Measurements from ENCODE around the gene FUT8.
"Not testable (repeated sequence)": the region's sequence is repeated elsewhere in the genome, so short reads cannot be mapped to it uniquely, and the experiment has no call there.

FUT8 gene

DNA sequence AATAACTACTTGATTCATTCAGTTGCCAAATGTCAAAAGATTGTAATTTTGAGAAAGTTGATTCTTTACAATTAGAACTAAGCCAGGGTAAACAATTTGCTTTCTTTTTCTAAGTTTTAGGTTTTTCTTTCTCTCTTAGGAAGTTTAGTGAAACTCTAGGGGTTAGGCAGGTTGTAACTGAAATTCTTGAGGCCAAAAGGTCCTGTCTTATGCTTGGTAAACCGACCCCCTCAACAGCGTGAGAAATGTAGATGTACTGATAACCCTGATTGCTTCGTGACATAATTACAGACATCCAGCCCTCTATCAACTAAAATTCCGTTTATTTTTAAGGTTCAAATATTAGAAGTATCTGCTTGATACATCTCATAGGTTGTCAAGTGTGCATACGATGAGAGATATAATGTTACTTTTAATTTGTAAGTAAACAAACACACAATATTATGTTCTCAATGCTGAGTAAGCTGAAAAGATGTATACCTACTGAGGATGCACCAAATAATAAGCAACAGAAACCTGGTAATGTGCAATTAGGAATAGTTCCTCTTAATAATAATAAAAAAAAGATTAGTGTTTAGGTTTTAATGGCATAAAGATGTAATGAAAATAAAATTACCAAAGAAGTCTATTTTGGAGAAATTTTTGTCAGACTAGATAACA, 7.2 kb downstream of the FUT8 start:
- DNase-seq, result no peak

DNA sequence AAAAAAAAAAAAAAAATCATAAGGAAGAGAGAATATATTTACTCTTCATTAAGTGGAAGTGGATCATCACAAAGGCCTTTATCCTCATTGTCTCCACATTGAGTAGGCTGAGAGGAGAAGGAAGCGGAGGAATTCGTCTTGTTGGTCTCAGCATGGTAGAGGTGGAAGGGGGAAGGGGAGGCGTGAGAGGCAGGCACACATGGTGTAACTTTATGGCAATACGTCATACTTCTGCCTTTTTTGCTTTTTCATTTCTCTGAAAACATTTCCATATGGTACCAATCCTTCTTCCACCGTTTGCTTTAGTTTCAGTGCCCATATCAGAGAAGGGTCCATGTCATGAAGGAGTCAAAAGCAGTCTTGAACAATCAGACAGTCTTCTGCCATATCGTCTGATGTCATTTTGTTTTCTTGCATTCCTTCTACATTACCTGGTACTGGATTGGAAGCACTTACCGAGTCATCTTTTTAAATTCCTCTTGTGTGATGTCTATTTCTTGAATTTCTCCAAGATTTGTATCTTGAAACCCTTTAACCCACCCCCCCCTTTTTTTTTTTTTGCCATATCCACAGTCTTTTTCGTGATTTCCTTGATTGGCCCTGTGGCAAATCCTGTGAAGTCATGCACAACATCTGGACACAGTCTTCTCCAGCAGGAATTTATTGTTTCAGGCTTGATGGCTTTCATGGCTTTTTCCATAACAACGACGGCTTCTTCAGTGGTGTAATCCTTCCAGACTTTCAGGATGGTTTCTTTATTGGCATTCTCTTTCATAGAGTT, 8.9 kb downstream of the FUT8 start:
- DNase-seq, result no peak

DNA sequence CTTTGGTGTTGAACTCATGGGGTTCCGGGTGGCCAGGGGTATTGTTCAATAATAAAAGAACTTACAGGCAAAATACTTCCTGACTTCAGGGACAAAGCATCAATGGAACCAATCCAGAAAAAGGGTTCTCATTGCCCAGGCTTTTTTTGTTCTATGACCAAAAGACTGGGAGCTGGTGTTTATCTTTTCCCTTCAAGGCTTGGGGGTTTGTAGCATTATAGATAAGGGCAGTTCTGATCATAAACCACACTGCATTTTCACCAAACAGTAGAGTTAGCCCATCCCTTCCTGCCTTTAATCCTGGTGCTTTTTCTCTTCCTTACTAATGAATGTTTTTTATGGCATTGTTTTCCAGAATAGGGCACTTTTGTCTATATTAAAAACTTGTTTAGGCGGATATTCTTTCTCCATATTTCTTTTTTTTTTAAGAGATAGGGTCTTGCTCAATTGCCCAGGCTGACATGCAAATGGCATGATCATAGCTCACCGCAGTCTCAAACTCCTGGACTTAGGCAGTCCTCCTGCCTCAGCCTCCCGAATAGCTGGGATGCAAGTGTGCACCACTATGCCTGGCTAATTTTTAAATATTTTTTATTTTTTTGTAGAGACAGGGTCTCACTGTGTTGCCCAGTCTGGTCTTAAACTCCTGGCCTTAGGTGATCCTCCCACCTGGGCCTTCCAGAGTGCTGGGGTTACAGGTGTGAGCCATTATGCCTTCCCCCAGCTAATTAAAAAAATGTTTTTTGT, 9.7 kb downstream of the FUT8 start:
- DNase-seq, result no peak

DNA sequence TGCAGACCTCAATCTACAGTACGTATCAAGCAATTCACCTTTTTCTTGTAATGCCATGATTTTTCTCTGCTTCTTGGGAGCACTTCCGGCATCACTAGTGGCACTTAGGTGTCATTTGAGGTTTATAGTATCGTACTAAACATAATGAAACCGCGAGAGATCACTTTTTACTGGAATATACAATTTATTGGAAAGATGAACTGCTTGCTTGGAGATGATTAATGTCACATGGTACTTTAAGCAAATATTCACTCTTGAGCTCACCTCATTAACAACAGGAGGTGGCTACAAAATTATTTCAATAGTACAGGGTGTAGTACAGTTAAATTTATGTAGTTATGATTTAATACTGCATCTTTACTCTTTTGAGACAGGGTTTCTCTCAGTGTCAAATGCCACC, 11.5 kb downstream of the FUT8 start:
- peak; percentile 50 for DNase-seq

DNA sequence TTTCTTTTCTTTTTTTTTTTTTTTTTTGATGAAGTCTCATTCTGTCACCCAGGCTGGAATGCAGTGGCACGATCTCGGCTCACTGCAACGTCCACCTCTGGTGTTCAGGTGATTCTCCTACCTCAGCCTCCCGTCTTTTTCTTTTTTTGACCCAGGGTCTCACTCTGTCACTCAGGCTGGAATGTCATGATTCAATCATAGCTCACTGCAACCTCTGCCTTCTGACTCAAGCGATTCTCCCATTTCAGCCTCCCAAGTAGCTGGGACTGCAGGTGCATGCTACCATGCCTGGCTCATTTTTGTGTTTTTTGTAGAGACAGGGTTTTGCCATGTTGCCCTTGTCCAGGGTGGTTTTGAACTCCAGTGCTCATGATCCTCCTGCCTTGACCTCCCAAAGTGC, 12.0 kb downstream of the FUT8 start:
- no peak for DNase-seq

DNA sequence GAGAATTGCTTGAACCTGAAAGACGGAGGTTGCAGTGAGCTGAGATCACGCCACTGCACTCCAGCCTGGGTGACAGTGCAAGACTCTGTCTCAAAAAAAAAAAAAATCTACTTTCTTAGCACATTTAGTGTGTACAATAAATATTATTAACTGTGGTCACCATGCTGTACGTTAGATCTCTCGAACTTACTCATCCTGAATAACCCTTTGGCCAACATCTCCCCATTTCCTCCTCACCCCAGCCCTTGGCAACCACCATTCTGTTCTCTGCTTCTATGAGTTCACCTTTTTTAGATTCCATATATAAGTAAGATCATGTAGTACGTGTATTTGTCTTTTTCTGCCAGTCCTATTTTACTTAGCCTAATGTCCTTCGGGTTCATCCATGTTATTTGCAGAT, 13.4 kb downstream of the FUT8 start:
- DNase-seq, result no peak

DNA sequence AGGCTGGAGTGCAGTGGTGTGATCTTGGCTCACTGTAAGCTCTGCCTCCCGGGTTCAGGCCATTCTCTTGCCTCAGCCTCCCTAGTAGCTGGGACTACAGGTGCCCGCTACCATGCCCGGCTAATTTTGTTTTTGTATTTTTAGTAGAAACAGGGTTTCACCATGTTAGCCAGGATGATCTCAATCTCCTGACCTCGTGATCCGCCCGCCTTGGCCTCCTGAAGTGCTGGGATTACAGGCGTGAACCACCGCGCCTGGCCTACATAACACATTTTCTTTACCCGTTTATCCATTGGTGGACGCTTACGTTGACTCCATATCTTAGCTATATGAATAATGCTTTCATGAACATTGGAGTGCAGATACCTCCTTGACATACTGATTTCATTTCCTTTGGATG, 14.4 kb downstream of the FUT8 start:
- DNase-seq, result not testable (repeated sequence)

DNA sequence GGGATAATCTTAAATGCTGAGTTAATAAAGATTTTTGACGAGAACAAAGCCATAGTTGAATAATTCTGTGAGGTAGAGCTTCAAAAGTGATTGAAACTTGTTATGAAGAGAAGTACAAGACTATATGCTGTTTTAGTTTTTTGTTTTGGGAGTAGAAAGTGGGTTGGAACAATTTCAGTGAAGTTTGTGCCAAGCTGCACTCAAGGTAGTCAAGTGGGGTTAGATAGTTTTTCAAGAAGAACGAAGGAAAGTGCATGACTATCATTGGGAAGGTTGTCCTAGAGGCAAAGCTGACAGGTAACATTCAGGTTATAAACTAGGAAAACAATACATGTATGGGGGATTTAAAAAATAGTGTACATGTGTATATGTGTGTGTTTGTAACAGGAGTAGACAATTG, 16.2 kb downstream of the FUT8 start:
- DNase-seq, result no peak

DNA sequence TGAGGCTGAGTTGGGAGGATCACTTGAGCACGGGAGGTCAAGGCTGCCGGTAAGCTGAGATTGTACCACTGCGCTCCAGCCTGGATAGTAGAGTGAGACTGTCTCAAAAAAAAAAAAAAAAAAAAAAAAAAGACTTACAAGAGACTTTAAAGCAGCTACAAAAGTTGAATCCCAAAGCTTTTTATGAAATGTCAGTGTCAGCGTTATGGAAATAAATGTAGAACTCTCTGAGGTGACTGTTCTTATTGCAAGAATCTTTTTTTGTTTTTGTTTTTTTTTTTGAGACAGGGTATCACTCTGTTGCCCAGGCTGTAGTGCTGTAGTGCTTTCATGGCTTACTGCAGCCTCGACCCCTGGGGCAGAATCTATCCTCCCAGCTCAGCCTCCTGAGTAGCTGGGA, 17.2 kb downstream of the FUT8 start:
- no peak for DNase-seq

DNA sequence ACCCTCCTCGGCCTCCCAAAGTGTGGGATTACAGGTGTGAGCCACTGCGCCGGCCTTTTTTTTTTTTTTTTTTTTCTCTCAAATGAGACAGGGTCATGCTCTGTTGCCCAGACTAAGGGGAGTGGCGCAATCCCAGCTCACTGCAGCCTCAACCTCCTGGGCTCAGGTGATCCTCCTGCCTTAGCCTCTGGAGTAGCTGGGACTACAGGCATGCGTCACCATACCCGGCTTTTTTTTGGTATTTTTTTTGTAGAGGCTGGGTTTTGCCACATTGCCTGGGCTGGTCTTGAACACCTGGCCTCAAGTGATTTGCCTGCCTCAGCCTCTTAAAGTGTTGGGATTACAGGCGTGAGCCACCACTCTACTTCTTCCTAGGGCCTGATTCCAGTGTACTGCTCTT, 18.7 kb downstream of the FUT8 start:
- no peak for DNase-seq

DNA sequence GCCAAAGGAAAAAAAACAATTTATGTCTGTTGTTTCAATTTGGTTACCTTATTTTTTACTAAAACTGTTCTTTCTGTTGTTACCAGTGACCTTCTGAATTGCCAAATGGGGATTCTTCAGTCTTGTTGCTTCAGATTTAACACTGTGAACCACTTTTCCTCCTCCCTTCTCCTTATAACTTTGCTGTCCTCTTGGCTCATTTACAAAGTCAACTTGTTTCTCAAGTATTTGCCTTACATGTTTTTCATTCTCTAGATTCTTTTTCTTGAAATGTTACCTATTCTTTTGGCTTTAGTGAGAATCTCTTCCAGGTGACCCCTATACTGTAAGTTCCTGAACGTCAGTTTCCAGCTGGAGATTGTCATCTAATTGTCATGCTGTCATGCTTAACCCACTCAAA, 19.4 kb downstream of the FUT8 start:
- DNase-seq, result no peak

DNA sequence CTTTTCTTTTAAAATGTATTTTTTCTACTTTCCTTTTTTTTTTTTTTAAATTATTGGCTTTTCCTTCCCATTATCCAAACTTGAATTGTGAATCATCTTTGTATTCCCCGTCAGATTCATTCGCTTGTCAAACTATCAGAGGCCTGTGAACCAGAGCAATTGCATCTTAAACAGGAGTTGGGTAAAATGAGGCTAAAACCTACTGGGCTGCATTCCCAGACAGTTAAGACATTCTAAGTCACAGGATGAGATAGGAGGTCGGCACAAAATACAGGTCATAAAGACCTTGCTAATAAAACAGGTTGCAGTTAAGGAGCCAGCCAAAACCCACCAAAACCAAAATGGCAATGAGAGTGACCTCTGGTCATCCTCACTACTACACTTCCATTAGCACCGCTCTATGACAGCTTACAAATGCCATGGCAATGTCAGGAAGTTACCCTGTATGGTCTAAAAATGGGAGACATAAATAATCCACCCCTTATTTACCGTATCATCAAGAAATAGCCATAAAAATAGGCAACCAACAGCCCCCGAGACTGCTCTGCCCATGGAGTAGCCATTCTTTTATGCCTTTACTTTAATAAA, 19.9 kb downstream of the FUT8 start:
- no peak for DNase-seq

DNA sequence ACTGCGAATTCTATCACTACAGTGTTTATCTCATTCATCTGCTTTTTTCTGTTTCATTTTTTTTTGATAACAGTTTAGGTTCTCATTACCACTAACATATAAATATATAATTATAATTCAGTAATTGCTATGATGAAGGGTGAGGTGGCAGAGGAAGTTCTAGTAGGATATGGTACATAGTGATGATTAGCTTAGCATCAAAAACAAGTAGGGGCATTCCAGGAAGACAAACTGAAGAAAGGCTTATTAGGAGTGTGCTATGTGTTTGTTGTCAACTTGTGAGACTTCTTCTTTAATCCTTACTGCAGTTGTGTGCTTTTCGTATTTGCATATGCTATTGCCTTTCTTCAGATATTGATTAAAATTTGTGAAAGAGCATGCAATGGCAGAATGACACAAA, 20.6 kb downstream of the FUT8 start:
- no peak for DNase-seq

DNA sequence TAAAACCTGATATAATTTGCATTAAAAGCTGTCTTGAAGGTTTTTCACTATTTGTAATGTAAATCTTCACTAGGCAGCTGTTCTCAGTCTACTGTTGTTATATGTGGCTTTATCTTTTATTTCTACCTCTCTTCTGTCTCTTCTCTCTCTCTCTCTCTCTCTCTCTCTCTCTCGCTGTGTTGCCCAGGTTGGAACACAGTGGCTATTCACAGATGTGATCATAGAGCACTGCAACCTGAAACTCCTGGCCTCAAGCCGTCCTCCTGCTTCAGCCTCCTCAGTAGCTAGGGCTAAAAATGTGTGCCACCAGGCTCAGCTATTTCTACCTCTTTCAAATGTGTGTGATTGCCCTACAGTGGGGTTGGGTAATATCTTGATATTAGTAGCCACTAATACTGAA, 21.1 kb downstream of the FUT8 start:
- no peak for DNase-seq

DNA sequence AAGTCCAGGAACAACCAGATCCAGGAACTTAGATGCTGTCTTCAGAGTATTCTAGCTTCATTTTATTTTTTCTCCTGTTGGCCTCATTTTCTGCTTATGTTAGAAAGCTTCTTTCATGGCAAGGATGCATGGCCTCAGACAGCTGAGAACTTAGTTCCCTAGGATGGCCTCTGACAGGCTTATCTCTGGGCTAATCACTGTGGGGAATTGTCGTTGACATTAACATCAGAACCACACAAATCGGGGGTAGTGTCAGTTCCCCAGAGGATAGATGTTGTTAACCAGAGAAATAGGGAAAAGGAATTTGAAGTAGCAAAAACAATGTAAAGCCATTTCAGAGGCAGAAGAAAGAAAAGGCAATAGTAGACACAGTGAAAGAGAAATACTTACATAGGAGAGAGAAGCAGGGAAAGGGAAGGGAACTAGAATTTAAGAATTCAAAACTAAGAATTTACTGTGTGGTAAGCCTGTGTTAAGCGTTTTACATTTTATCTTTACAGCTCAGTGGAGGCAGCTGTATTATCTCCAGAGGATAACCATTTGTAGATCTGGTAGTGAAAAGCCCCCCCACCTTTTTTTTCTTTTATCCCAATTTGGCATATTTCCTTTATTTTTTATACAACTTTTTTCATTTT, 21.8 kb downstream of the FUT8 start:
- DNase-seq, result no peak

DNA sequence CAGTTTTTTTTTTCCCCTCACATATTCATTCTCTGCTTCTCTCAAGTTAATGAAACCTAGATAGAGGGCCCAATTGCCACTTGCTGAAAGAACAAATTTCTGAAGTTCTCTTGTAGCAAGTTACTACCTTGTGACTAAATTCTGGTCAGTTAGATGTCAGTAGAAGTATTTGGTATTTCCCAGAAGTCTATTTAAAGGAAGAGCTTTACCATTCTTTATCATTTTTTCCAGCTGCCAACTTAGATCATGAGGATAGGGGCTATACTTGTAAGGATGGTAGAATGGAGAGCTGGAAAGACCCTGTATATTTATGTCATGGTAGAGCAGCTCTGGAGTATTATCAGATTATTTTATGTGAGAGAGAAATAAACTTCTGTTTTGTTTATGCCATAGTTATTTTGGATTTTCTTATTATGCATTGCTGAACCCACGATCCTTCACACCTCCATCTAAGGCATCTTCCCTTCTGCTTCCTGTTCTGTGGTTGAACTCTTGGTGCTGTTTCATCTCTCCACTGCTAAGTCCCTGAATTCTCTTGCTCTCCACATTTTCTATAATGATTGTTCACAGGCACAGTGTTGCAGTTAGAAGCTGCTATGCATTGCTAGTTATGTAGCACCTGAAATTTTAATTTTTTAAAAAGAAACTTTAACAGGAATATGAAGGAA, 25.9 kb downstream of the FUT8 start:
- no peak for DNase-seq

DNA sequence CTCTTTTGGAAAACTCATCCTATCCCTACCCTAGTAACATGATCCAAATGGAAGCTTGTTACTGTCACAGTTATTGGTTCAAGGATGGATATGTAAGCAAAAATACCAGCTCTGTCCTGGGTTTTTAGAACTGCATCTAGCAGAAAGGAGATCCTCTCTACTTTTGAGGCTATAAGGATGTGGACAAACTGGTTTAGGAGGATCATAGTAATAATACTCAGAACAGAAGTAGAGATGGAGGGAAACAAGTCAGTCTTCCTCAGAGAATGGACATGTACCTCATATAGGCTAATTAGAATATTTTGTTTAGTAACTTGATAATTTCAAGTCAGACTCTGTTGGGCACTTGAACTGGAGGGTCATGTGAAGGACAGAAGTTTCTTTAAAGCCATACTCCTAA, 26.6 kb downstream of the FUT8 start:
- DNase-seq, result no peak

DNA sequence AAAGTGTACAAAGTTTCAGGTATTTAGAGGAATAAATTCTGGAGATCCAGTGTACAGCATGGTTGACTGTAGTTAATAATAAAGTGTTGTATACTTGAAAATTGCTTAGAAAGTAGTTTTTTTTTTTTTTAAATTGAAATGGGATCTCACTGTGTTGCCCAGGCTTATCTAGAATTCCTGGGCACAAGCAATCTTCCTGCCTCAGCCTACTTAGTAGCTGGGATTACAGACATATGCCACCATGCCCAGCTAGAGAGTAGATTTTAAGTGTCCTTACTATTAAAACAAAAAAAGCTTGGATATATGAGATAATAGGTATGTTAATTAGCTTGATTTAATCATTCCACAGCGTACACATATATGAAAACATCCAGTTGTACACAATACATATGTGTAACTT, 27.7 kb downstream of the FUT8 start:
- no peak for DNase-seq

DNA sequence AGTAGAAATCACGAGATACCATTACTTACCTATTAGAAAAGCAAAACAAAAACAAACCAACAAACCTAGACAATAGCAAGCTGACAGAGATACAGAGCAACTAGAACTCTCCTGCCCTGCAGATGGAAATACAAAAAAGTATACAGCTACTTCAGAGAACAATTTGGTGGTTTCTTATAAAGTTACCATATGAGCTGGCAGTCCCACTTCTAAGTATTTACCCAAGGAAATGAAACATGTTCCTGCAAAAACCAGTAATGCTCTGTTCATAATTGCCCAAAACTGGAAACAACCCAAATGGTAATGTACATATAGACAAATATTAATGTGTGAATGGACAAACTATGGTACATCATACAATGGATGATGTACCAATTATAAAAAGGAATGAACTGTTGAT, 31.7 kb downstream of the FUT8 start:
- no peak for DNase-seq

DNA sequence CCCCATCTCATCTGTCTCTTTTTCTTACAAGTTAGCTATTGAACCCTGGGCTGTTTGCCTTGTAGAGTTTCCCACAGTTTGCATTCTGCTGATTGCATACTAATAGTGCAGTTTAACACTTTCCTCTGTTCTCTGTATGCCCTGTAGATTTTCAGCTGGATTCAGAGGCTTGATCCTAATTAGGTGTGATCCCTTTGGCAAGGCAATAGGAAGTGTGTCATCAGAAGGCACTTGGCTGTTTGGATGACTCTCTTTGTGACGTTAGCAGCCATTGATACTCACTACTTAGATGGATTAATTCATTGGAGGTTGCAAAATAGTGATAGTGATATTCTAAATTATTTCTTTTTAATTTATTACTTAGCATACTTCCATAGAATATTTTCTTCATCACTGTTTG, 33.6 kb downstream of the FUT8 start:
- no peak for DNase-seq

DNA sequence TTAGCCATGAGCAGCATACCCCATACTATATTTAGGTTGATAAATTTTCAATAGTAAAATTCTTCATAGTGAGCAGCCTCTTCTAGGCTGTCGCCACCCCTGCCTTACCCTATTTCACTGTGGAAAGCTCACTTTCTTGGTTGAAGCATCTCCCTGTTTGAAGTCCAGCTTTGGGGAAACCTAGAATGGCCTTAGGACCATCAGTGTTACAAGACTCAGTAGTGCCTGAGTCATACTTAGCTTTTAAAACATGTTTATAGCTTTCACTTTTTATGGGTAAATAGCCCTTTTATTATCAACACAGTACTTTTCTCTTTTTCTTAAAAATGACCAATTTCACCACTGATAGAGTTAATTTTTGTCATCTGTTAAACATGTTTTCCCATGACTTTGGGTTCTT, 37.1 kb downstream of the FUT8 start:
- DNase-seq, result no peak

DNA sequence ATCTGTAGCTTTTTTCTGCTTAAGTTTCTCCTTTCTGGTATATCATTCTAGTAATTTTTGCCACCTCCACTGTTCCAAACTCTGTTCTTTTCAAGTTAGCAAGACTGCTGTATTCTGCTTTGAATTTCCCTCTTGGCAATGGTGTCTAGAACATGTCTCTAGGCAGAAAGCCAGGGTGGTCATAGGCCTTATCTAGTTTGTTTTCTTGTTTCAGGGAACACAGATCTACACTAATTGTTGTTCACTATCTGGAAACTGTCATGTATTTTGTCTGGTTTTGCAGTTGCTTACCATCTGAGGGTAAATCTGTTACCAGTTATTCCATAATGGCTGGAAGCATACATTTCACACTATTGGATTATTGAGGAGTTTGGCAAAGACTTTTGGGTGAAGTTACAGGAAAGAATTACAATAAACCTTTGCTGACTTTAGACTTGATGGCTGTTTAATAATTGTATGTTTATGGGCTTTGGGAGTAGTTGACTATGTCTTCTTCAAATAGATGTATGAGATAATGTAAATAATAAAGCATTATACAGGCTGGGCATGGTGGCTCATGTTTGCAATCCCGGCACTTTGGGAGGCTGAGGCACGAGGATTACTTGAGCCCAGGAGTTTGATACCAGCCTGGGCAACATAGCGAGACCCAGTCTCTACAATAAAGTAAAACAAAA, 41.4 kb downstream of the FUT8 start:
- no peak for DNase-seq
